K562 (cell line): ENCODE data around the gene GPR55. TPM values are rescaled to one million over a fixed set of nuclear protein-coding genes. Genes with fewer than 3 reads are reported as not detected.

Experiments used
- ATAC-seq: fragments of 200-7000 bp; cut with Tn5 transposase; 3 replicates; pipeline ENCODE4 v1.9.1; 2020; ENCODE audit warnings: moderate library complexity
- BruUV-seq: library from RNA; stranded (reverse); fragments of 400-500 nt; replicated peaks from 2 replicates; lab custom pipeline; 2021; lab: Mats Ljungman, UMichigan
- CTCF ChIA-PET: fragments of 300-600 bp; formaldehyde crosslinking; extraction: SDS; loops from one replicate; lab custom pipeline; 2021; ENCODE audit warnings: low intra/inter-chr PET ratio; lab: Yijun Ruan, JAX
- POLR2A ChIA-PET: fragments of 300-600, 350-650 bp; sonication (Branson Sonifier 250); formaldehyde crosslinking; extraction: SDS; loops from one replicate; lab custom pipeline; 2021; ENCODE audit warnings: antibody characterized with exemption, inconsistent platforms; lab: Yijun Ruan, JAX
- DNase-seq, 4 experiments: peaks; one replicate each; pipeline versions ENCODE4 v3.0.0 to v3.0.0-alpha.2; 2011 to 2018; ENCODE audit warnings: low spot score in 3 of 4, mixed read lengths in 3 of 4; ENCODE audit errors: extremely low read depth in 1 of 4
- FAIRE-seq: peaks from 2 replicates; lab custom pipeline; 2011; peaks lifted over from hg19 to GRCh38; lab: Jason Lieb, UNC
- H2AFZ ChIP-seq: 2 replicates; pipeline ENCODE4 v1.6.0; 2011; ENCODE audit warnings: low read depth, low read length, control low read depth, inconsistent platforms
- H3K27ac ChIP-seq: fragments of 200-600 bp; 3 replicates; pipeline ENCODE4 v1.8.0; 2011; ENCODE audit warnings: low read depth, mild to moderate bottlenecking, control low read depth, inconsistent platforms, low read length, moderate library complexity, mixed read lengths; ENCODE audit errors: extremely low read depth
- H3K27me3 ChIP-seq, 2 experiments: fragments of 300-600 bp in 1 of 2; 2 replicates in 1 of 2; 3 replicates in 1 of 2; pipeline versions ENCODE4 v1.6.0 to v1.8.0; 2011; ENCODE audit warnings: inconsistent platforms in 2 of 2, low read length in 2 of 2, mild to moderate bottlenecking in 1 of 2, mixed read lengths in 1 of 2, moderate library complexity in 1 of 2; ENCODE audit not compliant: control insufficient read depth in 2 of 2, insufficient read depth in 2 of 2
- H3K36me3 ChIP-seq: fragments of 300-600 bp; 3 replicates; pipeline ENCODE4 v1.8.0; 2011; ENCODE audit warnings: mild to moderate bottlenecking, low read length, inconsistent platforms; ENCODE audit not compliant: control insufficient read depth, insufficient read depth
- H3K4me1 ChIP-seq, 2 experiments: fragments of 200-600 bp in 1 of 2; replicated peaks in 1 of 2; 2 replicates in 1 of 2; 3 replicates in 1 of 2; pipeline versions ENCODE4 v1.5.1 to v1.8.0; 2011; ENCODE audit warnings: inconsistent platforms in 2 of 2, low read length in 2 of 2, mild to moderate bottlenecking in 1 of 2, mixed read lengths in 1 of 2, moderate library complexity in 1 of 2; ENCODE audit not compliant: control insufficient read depth in 2 of 2, insufficient read depth in 2 of 2
- H3K4me2 ChIP-seq: 2 replicates; pipeline ENCODE4 v1.6.1; 2011; ENCODE audit warnings: low read length, control low read depth, inconsistent platforms, mixed read lengths; ENCODE audit not compliant: insufficient read depth
- H3K4me3 ChIP-seq: fragments of 200-600 bp; sonication (generic), shearing (Covaris generic); 2 replicates; pipeline ENCODE4 v1.5.1; 2016; ENCODE audit warnings: control low read depth, inconsistent platforms
- H3K79me2 ChIP-seq: fragments of 200-600 bp; 3 replicates; pipeline ENCODE4 v1.8.0; 2011; ENCODE audit warnings: low read length, inconsistent platforms; ENCODE audit not compliant: control insufficient read depth, insufficient read depth
- H3K9ac ChIP-seq, 2 experiments: 2 replicates each; pipeline versions ENCODE4 v1.6.0 to v1.6.1; 2011; ENCODE audit warnings: low read depth in 2 of 2, low read length in 2 of 2, control low read depth in 1 of 2, inconsistent platforms in 1 of 2, mild to moderate bottlenecking in 1 of 2, mixed read lengths in 1 of 2; ENCODE audit not compliant: insufficient read depth in 1 of 2
- H3K9me1 ChIP-seq: one replicate; pipeline ENCODE4 v1.6.0; 2011; ENCODE audit warnings: inconsistent platforms, mild to moderate bottlenecking, low read length, moderate library complexity; ENCODE audit not compliant: control insufficient read depth, insufficient read depth
- H3K9me3 ChIP-seq: replicated peaks from 2 replicates; pipeline ENCODE4 v1.5.1; 2011; ENCODE audit warnings: low read depth, low read length, inconsistent platforms; ENCODE audit not compliant: control insufficient read depth, insufficient read depth
- H4K20me1 ChIP-seq: replicated peaks from 2 replicates; pipeline ENCODE4 v1.6.1; 2011; ENCODE audit warnings: low read length, inconsistent platforms, mixed read lengths; ENCODE audit not compliant: control insufficient read depth, insufficient read depth
- CCAR2 ChIP-seq: fragments of 200-400 bp; formaldehyde crosslinking; IDR thresholded peaks from 2 replicates; pipeline ENCODE4 v1.6.1; 2017; ENCODE audit warnings: mild to moderate bottlenecking, low read depth, low read length
- ELF4 ChIP-seq: fragments of 450-650 bp; formaldehyde crosslinking; IDR thresholded peaks from 2 replicates; pipeline ENCODE4 v1.4.0; 2022; ENCODE audit warnings: missing genetic modification characterization
- FOXA3 ChIP-seq, 2 experiments: fragments of 450-650 bp in 1 of 2; sonication (generic) in 1 of 2; formaldehyde crosslinking; IDR thresholded peaks in 1 of 2; conservative IDR thresholded peaks in 1 of 2; 2 replicates each; pipeline versions ENCODE4 v1.4.0 to v1.8.0; 2020 to 2022; ENCODE audit warnings: mild to moderate bottlenecking in 2 of 2, missing genetic modification reagents in 1 of 2
- GATAD2A ChIP-seq: fragments of 450-650 bp; IDR thresholded peaks from 2 replicates; pipeline ENCODE4 v1.6.1; 2017
- HDAC2 ChIP-seq: fragments of 450-650 bp; IDR thresholded peaks from 2 replicates; pipeline ENCODE4 v1.6.1; 2016; ENCODE audit warnings: mild to moderate bottlenecking
- KLF1 ChIP-seq: fragments of 450-650 bp; IDR thresholded peaks from 2 replicates; pipeline ENCODE4 v1.6.1; 2016; ENCODE audit warnings: missing genetic modification characterization, missing compliant biosample characterization
- NRF1 ChIP-seq, 2 experiments: fragments of 450-650 bp; IDR thresholded peaks in 1 of 2; conservative IDR thresholded peaks in 1 of 2; 2 replicates each; pipeline ENCODE4 v1.6.1; 2014; ENCODE audit warnings: mild to moderate bottlenecking in 2 of 2
- POLR2B ChIP-seq: fragments of 450-650 bp; IDR thresholded peaks from 2 replicates; pipeline ENCODE4 v1.6.1; 2018; ENCODE audit warnings: low read depth; ENCODE audit not compliant: partially characterized antibody
- RBM17 ChIP-seq: fragments of 200-400 bp; formaldehyde crosslinking; IDR thresholded peaks from 2 replicates; pipeline ENCODE4 v1.6.1; 2017; ENCODE audit warnings: low read depth, mild to moderate bottlenecking, low read length, borderline replicate concordance
- SIN3B ChIP-seq: fragments of 450-650 bp; IDR thresholded peaks from 2 replicates; pipeline ENCODE4 v1.6.1; 2017; ENCODE audit warnings: low read depth, mild to moderate bottlenecking, moderate library complexity
- TAF15 ChIP-seq: fragments of 200-400 bp; formaldehyde crosslinking; IDR thresholded peaks from 2 replicates; pipeline ENCODE4 v1.6.1; 2017; ENCODE audit warnings: mild to moderate bottlenecking, low read depth, low read length, moderate library complexity
- ZNF354B ChIP-seq: fragments of 250-450 bp; sonication (Bioruptor Pico); IDR thresholded peaks from 2 replicates; pipeline ENCODE4 v1.4.0; 2020
- ZNF830 ChIP-seq: fragments of 250-450 bp; sonication (Bioruptor Pico); IDR thresholded peaks from 2 replicates; pipeline ENCODE4 v1.5.0; 2021; ENCODE audit warnings: mild to moderate bottlenecking
- WGBS: fragments of 100-300 bp; shearing (Covaris generic); methylation state at CpG from one replicate; pipeline ENCODE4 v1.1.6; 2016; ENCODE audit warnings: low coverage, mixed read lengths; ENCODE audit not compliant: insufficient coverage; ENCODE audit errors: missing lambda C conversion rate; 5-methylcytosine and 5-hydroxymethylcytosine counted together
- in situ Hi-C: fragments of 300-500 bp; cut with MboI; formaldehyde crosslinking; loops from 4 replicates; pipeline ENCODE4 v1.15.0; 2018; ENCODE audit warnings: inconsistent platforms, mixed read lengths
- intact Hi-C: fragments of 100-400 bp; cut with micrococcal nuclease; formaldehyde crosslinking; loops from 2 replicates; pipeline ENCODE4 v1.14.2; 2022
- polyA plus RNA-seq, 8 experiments: library from polyadenylated mRNA; depleted of rRNA in 4 of 8; stranded (reverse) in 5 of 8; unstranded in 3 of 8; fragments of >200 nt; fragmentation: Nextera tagmentation in 2 of 8; fragmentation: Illumina TruSeq in 1 of 8; extraction: Ambion mirVana in 2 of 8; extraction: Trizol in 1 of 8; gene quantifications; 2 replicates each; pipeline versions ENCODE4 v1.2.1 to v1.2.3, GENCODE V29; 2011 to 2014; ENCODE audit warnings: inconsistent platforms in 1 of 8, missing spikeins in 1 of 8
- total RNA-seq, 7 experiments: library from RNA; depleted of rRNA in 6 of 7; stranded (reverse); fragments of >200 nt in 6 of 7; fragmentation: Illumina TruSeq in 2 of 7; extraction: Trizol in 2 of 7; gene quantifications; 2 replicates each; pipeline versions ENCODE4 v1.2.1 to v1.2.3, GENCODE V29; 2011 to 2021; ENCODE audit warnings: low replicate concordance in 1 of 7
- TF ChIP-seq, protein P1 (sequence below), 2 experiments: IDR thresholded peaks; 2 replicates each; pipeline ENCODE4 v1.6.1; 2012; ENCODE audit warnings: improper control_type of control experiment in 2 of 2, low read depth in 2 of 2, low read length in 2 of 2, borderline replicate concordance in 1 of 2
- TF ChIP-seq, protein P2 (sequence below): sonication (generic); formaldehyde crosslinking; IDR thresholded peaks from 2 replicates; pipeline ENCODE4 v1.8.1; 2022; ENCODE audit warnings: missing genetic modification reagents
- TF ChIP-seq, protein P3 (sequence below): sonication (generic); formaldehyde crosslinking; IDR thresholded peaks from 2 replicates; pipeline ENCODE4 v1.8.0; 2022; ENCODE audit warnings: mild to moderate bottlenecking, missing genetic modification reagents

The GPR55 gene
- total and polyA plus RNA-seq, 9 of the 15 experiments (the other 6 are each of a cell fraction or from before 2014, with no cell fraction given) = 0.11 to 0.49 (median 0.27) TPM

DNA sequence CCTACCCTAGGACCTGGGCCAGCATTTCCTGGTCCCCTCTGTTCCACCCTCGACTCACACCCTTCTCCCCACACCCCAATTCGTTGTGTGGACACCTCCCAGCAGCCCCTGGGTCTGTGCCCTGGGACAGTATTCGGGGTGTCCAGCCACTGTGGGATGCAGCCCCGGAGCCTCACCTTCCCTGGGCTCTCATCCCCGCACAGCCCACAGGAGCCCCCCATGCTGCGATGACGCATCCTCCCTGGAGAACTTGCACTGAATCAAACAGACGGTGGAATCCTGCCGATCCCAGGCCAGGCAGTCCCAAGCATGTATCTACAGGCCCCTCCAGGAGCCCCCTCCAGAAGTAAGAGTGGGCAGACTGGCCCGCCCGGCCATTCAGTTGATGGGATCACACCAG lies 50.6 kb downstream of the GPR55 start:
- H3K4me3 ChIP-seq = no peak overlapping the region
- BruUV-seq = no TSS peak
- DNase-seq (no peak), ATAC-seq (no peak), FAIRE-seq (no peak)
- ChIA-PET CTCF (no interaction called here), POLR2A (no interaction called here)
- no peak overlapping the region for H2AFZ ChIP-seq
- H3K9ac ChIP-seq = no peak overlapping the region
- H4K20me1 ChIP-seq = peaks cover 9% of the 10 kb centered on the region
- in situ Hi-C loops (no loop called here), intact Hi-C loops (no loop called here)
- H3K4me1 ChIP-seq = peaks cover 0 to 22% of the 10 kb centered on the region in 2 experiments; a peak in 3 of 5 replicates
- TF ChIP-seq TAF15 (no peak), ELF4 (CRISPR knock-in tag) (no peak), FOXA3 (CRISPR knock-in tag; conservative IDR thresholded peaks at IDR 0.05 in 1 of 2, IDR thresholded peaks at IDR 0.05 in 1 of 2) (no peak), NRF1 (conservative IDR thresholded peaks at IDR 0.05 in 1 of 2, IDR thresholded peaks at IDR 0.05 in 1 of 2) (no peak), RBM17 (no peak), HDAC2 (no peak), ZNF354B (no peak), POLR2B (no peak), GATAD2A (no peak), ZNF830 (CRISPR knock-in tag) (no peak), SIN3B (no peak), CCAR2 (no peak), KLF1 (tag) (no peak)
- TF ChIP-seq, protein P1, sequence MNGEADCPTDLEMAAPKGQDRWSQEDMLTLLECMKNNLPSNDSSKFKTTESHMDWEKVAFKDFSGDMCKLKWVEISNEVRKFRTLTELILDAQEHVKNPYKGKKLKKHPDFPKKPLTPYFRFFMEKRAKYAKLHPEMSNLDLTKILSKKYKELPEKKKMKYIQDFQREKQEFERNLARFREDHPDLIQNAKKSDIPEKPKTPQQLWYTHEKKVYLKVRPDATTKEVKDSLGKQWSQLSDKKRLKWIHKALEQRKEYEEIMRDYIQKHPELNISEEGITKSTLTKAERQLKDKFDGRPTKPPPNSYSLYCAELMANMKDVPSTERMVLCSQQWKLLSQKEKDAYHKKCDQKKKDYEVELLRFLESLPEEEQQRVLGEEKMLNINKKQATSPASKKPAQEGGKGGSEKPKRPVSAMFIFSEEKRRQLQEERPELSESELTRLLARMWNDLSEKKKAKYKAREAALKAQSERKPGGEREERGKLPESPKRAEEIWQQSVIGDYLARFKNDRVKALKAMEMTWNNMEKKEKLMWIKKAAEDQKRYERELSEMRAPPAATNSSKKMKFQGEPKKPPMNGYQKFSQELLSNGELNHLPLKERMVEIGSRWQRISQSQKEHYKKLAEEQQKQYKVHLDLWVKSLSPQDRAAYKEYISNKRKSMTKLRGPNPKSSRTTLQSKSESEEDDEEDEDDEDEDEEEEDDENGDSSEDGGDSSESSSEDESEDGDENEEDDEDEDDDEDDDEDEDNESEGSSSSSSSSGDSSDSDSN (IDR thresholded peaks at IDR 0.05; ENCODE audit: borderline replicate concordance in 1 of 2, low read depth in 2 of 2, low read length in 2 of 2) = no peak
- TF ChIP-seq, protein P2, sequence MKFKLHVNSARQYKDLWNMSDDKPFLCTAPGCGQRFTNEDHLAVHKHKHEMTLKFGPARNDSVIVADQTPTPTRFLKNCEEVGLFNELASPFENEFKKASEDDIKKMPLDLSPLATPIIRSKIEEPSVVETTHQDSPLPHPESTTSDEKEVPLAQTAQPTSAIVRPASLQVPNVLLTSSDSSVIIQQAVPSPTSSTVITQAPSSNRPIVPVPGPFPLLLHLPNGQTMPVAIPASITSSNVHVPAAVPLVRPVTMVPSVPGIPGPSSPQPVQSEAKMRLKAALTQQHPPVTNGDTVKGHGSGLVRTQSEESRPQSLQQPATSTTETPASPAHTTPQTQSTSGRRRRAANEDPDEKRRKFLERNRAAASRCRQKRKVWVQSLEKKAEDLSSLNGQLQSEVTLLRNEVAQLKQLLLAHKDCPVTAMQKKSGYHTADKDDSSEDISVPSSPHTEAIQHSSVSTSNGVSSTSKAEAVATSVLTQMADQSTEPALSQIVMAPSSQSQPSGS (CRISPR knock-in tag) = no peak
- TF ChIP-seq, protein P3, sequence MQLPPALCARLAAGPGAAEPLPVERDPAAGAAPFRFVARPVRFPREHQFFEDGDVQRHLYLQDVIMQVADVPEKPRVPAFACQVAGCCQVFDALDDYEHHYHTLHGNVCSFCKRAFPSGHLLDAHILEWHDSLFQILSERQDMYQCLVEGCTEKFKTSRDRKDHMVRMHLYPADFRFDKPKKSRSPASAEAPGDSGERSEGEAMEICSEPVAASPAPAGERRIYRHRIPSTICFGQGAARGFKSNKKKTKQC (CRISPR knock-in tag) = no peak
- H3K36me3 ChIP-seq = no peaks in the 10 kb centered on the region
- no peak overlapping the region for H3K27ac ChIP-seq
- H3K9me1 ChIP-seq = no peaks in the 10 kb centered on the region
- H3K4me2 ChIP-seq = no peak overlapping the region
- 73% methylated on average over 9 of the region's 11 CpGs for WGBS
- H3K9me3 ChIP-seq = no peaks in the 10 kb centered on the region
- no peaks in the 10 kb centered on the region for H3K27me3 ChIP-seq
- no peaks in the 10 kb centered on the region for H3K79me2 ChIP-seq
